ENCODE measurements around the gene MS4A12. TPM values are rescaled to one million over a fixed set of nuclear protein-coding genes. Genes with fewer than 3 reads are reported as not detected.

MS4A12 gene
- polyA plus RNA-seq, 1 donor (not counting 4 experiments of a cell fraction or from before 2014, with no cell fraction given) = not detected

GRCh38 chr11:60544077-60544476 lies 51.5 kb downstream of the MS4A12 start:
- H3K79me2 ChIP-seq (ENCODE audit: control insufficient read depth, insufficient read depth, low read length) = no peaks in the 10 kb centered on the region
- H3K27me3 ChIP-seq (ENCODE audit: control insufficient read depth, extremely low read depth, insufficient read depth, low read length) = no peaks in the 10 kb centered on the region
- DNase-seq (ENCODE audit: low read depth, low spot score) (no peak), FAIRE-seq (no peak)
- H3K9me3 ChIP-seq (ENCODE audit: control insufficient read depth, low read depth, low read length) = no peaks in the 10 kb centered on the region
- no peaks in the 10 kb centered on the region for H3K36me3 ChIP-seq (ENCODE audit: control insufficient read depth in 2 of 2, extremely low read depth in 1 of 2, insufficient read depth in 2 of 2, low read length in 2 of 2)
- no peak overlapping the region for H2AFZ ChIP-seq (ENCODE audit: control insufficient read depth, low read length)
- no peaks in the 10 kb centered on the region for H4K20me1 ChIP-seq (ENCODE audit: control insufficient read depth, extremely low read depth, insufficient read depth, low read length)
- H3K4me2 ChIP-seq (ENCODE audit: control insufficient read depth, extremely low read depth, insufficient read depth, low read depth, low read length) = no peak overlapping the region
- no peaks in the 10 kb centered on the region for H3K4me1 ChIP-seq (ENCODE audit: control insufficient read depth, extremely low read depth, insufficient read depth, low read length)
- no peak for TF ChIP-seq EZH2 (IDR thresholded peaks at IDR 0.05; ENCODE audit: low read length)
- no peak overlapping the region for H3K27ac ChIP-seq (ENCODE audit: control insufficient read depth, insufficient read depth, low read length)
- no peak overlapping the region for H3K4me3 ChIP-seq (ENCODE audit: control insufficient read depth in 2 of 3, extremely low read depth in 1 of 3, insufficient read depth in 2 of 3, low read depth in 1 of 3, low read length in 3 of 3)
- dilution Hi-C loops (cut with MboI; ENCODE audit: extremely low pct_ligation_motif_present, low sequenced_read_pairs) = no loop called here
- no peaks in the 10 kb centered on the region for H3K9me1 ChIP-seq (ENCODE audit: control insufficient read depth, extremely low read depth, insufficient read depth, low read length)
- no peak overlapping the region for H3K9ac ChIP-seq (ENCODE audit: control insufficient read depth, extremely low read depth, insufficient read depth, low read length)

Other genes starting within 250 kb of the MS4A12 start
- gene MS4A4E, start 249.6 kb upstream of the MS4A12 start, polyA plus RNA-seq = not detected in 3 replicates
- not detected in 3 replicates for gene MS4A4A, start 212.1 kb upstream of the MS4A12 start, polyA plus RNA-seq
- gene MS4A6E, start 165.5 kb upstream of the MS4A12 start, polyA plus RNA-seq = not detected in 3 replicates
- not detected in 3 replicates for gene MS4A7, start 114.2 kb upstream of the MS4A12 start, polyA plus RNA-seq
- not detected in 3 replicates for gene MS4A14, start 96.3 kb upstream of the MS4A12 start, polyA plus RNA-seq
- not detected in 3 replicates for gene MS4A5, start 63.2 kb upstream of the MS4A12 start, polyA plus RNA-seq
- gene MS4A1, start 36.9 kb upstream of the MS4A12 start, polyA plus RNA-seq = 0.06 to 0.82 TPM (median 0.07 TPM) in 3 replicates
- not detected in 3 replicates for gene MS4A13, start 22.6 kb downstream of the MS4A12 start, polyA plus RNA-seq
- gene MS4A8, start 206.8 kb downstream of the MS4A12 start, polyA plus RNA-seq = not detected in 3 replicates
- not detected in 3 replicates for gene MS4A18, start 231.9 kb downstream of the MS4A12 start, polyA plus RNA-seq

Data from keratinocyte (primary cell).